Embryonic facial prominence (tissue), 1 donor: ENCODE results near the gene SPRR2E.
"Not testable (repeated sequence)": the region's sequence is repeated elsewhere in the genome, so short reads cannot be mapped to it uniquely, and the experiment has no call there.

Source experiments
- DNase-seq: peaks from one replicate; pipeline ENCODE4 v3.0.0-alpha.2; 2016; ENCODE audit errors: extremely low spot score

The SPRR2E gene

GRCh38 chr1:153070243-153070642 is 24.1 kb downstream of the SPRR2E start:
- no peak for DNase-seq

- DNase-seq: no peak
These were observed 35.2 kb downstream of the SPRR2E start for GRCh38 chr1:153058826-153059784.

- DNase-seq: no peak
These were observed 36.2 kb downstream of the SPRR2E start for GRCh38 chr1:153058154-153058553.

- DNase-seq: no peak
These were observed 37.0 kb downstream of the SPRR2E start, which contains the start of gene SPRR2A for GRCh38 chr1:153057375-153057774. TSS of gene SPRR2A (minus strand) at chr1:153057512. CDS start at chr1:153056735, 777 bp downstream.

GRCh38 chr1:153056111-153056510 is 38.2 kb downstream of the SPRR2E start:
- not testable (repeated sequence) for DNase-seq

- no peak for DNase-seq
These were observed 45.1 kb downstream of the SPRR2E start for GRCh38 chr1:153049211-153049610.
